MCF 10A (cell line): ENCODE data around the gene SREBF1. TPM values are rescaled to one million over a fixed set of nuclear protein-coding genes. Genes with fewer than 3 reads are reported as not detected.

Experiments used
- BruUV-seq: library from RNA; stranded (reverse); fragments of 400-500 nt; replicated peaks from 2 replicates; lab custom pipeline; 2021; lab: Mats Ljungman, UMichigan
- CTCF ChIA-PET: fragments of 300-600 bp; sonication (Branson Sonifier 250); formaldehyde crosslinking; extraction: SDS; loops from one replicate; lab custom pipeline; 2021; ENCODE audit warnings: antibody characterized with exemption, inconsistent platforms; lab: Yijun Ruan, JAX
- POLR2A ChIA-PET: fragments of 300-600, 350-650 bp; sonication (Branson Sonifier 250); formaldehyde crosslinking; extraction: SDS; loops from one replicate; lab custom pipeline; 2020; ENCODE audit warnings: antibody characterized with exemption, inconsistent platforms; lab: Yijun Ruan, JAX
- DNase-seq: peaks from one replicate; pipeline ENCODE4 v3.0.0-alpha.2; 2018; ENCODE audit not compliant: unreplicated experiment
- H3K27ac Mint-ChIP-seq: one replicate; pipeline ENCODE4 v1.8.0; 2022; ENCODE audit warnings: mild to moderate bottlenecking, low read depth, mixed read lengths; ENCODE audit not compliant: unreplicated experiment
- H3K27me3 Mint-ChIP-seq: one replicate; pipeline ENCODE4 v1.8.0; 2022; ENCODE audit warnings: mixed read lengths; ENCODE audit not compliant: insufficient read depth, unreplicated experiment
- H3K36me3 Mint-ChIP-seq: one replicate; pipeline ENCODE4 v1.8.0; 2022; ENCODE audit warnings: mild to moderate bottlenecking, moderate library complexity, mixed read lengths; ENCODE audit not compliant: insufficient read depth, unreplicated experiment
- H3K4me1 Mint-ChIP-seq: one replicate; pipeline ENCODE4 v1.8.0; 2022; ENCODE audit warnings: mixed read lengths; ENCODE audit not compliant: insufficient read depth, unreplicated experiment
- H3K4me3 Mint-ChIP-seq: one replicate; pipeline ENCODE4 v1.8.0; 2022; ENCODE audit warnings: mild to moderate bottlenecking, moderate library complexity, mixed read lengths; ENCODE audit not compliant: unreplicated experiment
- H3K9me3 Mint-ChIP-seq: one replicate; pipeline ENCODE4 v1.8.0; 2022; ENCODE audit warnings: mixed read lengths; ENCODE audit not compliant: unreplicated experiment
- CTCF ChIP-seq: fragments of 200-600 bp; IDR thresholded peaks from one replicate; pipeline ENCODE4 v1.8.0; 2022; ENCODE audit warnings: antibody characterized with exemption, mild to moderate bottlenecking; ENCODE audit not compliant: unreplicated experiment
- intact Hi-C: fragments of 100-400 bp; cut with micrococcal nuclease; formaldehyde crosslinking; loops from 2 replicates; pipeline ENCODE4 v1.14.1; 2022
- microRNA-seq: library from miRNA; unstranded; fragments of <30 nt; microRNA quantifications from one replicate; pipeline ENCODE4 v1.2.0, GENCODE V29; 2022
- total RNA-seq: library from RNA; stranded (reverse); gene quantifications from 2 replicates; pipeline ENCODE4 v1.2.3, GENCODE V29; 2022

Gene SREBF1
- total RNA-seq, 1 experiment from 2014 or later: 87.1 TPM

- no peaks in the 10 kb centered on the region for H3K9me3 Mint-ChIP-seq
- no peak for TF ChIP-seq CTCF
Observed at GRCh38 chr17:17762744-17763105, 74.1 kb downstream of the SREBF1 start.

More at GRCh38 chr17:17762744-17763105, 74.1 kb downstream of the SREBF1 start:
- H3K36me3 Mint-ChIP-seq: peaks cover 26% of the 10 kb centered on the region
- DNase-seq: no peak
- ChIA-PET CTCF (interaction anchor here (0.6 to 1.6 kb wide), 3 partner anchors 11 to 80 kb away, joined by 3 to 5 read pairs (median 3); no protein-coding TSS in a partner anchor), POLR2A (no interaction called here)
- H3K4me1 Mint-ChIP-seq: peaks cover 13% of the 10 kb centered on the region
- intact Hi-C loops: no loop called here
- no peak overlapping the region for H3K4me3 Mint-ChIP-seq
- BruUV-seq: no TSS peak
- H3K27me3 Mint-ChIP-seq: no peaks in the 10 kb centered on the region
- H3K27ac Mint-ChIP-seq: no peak overlapping the region

Small RNA genes lying within 50 kb of the gene (microRNA-seq; reads per million reads assigned to microRNA genes)
- 257 reads per million, percentile 77 among the genes with 10 or more reads in this experiment for gene MIR33B
- 0.79 reads per million for gene MIR6777

Other genes with a start within 250 kb of the SREBF1 start
- gene PEMT, start 245.3 kb downstream of the SREBF1 start, total RNA-seq: 37.0 and 49.8 TPM in 2 replicates
- gene RAI1, start 155.5 kb downstream of the SREBF1 start, total RNA-seq: 30.4 and 34.6 TPM in 2 replicates
- gene TOM1L2, start 135.4 kb upstream of the SREBF1 start, total RNA-seq: 34.2 and 44.3 TPM in 2 replicates
- gene DRC3, start 135.9 kb upstream of the SREBF1 start, total RNA-seq: 2.3 and 3.1 TPM in 2 replicates
- 12.4 and 18.6 TPM in 2 replicates for gene ATPAF2, start 202.2 kb upstream of the SREBF1 start, total RNA-seq
- gene GID4, start 202.4 kb upstream of the SREBF1 start, total RNA-seq: 9.8 and 11.0 TPM in 2 replicates